Renal cortical epithelial cell (primary cell): ENCODE measurements around the gene MGP. TPM values are rescaled to one million over a fixed set of nuclear protein-coding genes. Genes with fewer than 3 reads are reported as not detected.
A peak's percentile ranks its signal among the peaks of the same experiment; 100 is the strongest.

Experiments used
- DNase-seq: peaks from one replicate; pipeline ENCODE4 v3.0.0-alpha.2; 2011; ENCODE audit warnings: low read depth
- total RNA-seq: library from RNA; depleted of rRNA; stranded (reverse); fragments of >200 nt; gene quantifications from 2 replicates; pipeline ENCODE4 v1.2.3, GENCODE V29; 2014

Gene MGP
- 0.35 and 0.80 TPM in 2 replicates for total RNA-seq

- no peak for DNase-seq
These were observed at the start of gene MGP for GRCh38 chr12:14885718-14886221. MGP (minus strand) TSS chr12:14885854; CDS start chr12:14885791, 63 bp downstream.

- peak; percentile 94 for DNase-seq
These were observed 49.4 kb upstream of the MGP start for GRCh38 chr12:14935031-14935430.

GRCh38 chr12:14934511-14934910, 48.9 kb upstream of the MGP start:
- DNase-seq, result peak; percentile 56

- DNase-seq, result no peak
These were observed 46.3 kb upstream of the MGP start for GRCh38 chr12:14931791-14932560.

GRCh38 chr12:14931359-14931758, 45.7 kb upstream of the MGP start:
- DNase-seq, result no peak

- no peak for DNase-seq
These were observed 44.6 kb upstream of the MGP start for GRCh38 chr12:14930299-14930698.

GRCh38 chr12:14928931-14929330, 43.3 kb upstream of the MGP start:
- DNase-seq, result no peak

- no peak for DNase-seq
These were observed 41.6 kb upstream of the MGP start for GRCh38 chr12:14927267-14927666.

- DNase-seq, result no peak
These were observed 38.9 kb upstream of the MGP start for GRCh38 chr12:14924541-14924940.

GRCh38 chr12:14923944-14924343, 38.3 kb upstream of the MGP start:
- DNase-seq, result no peak

- DNase-seq, result no peak
These were observed 35.6 kb upstream of the MGP start for GRCh38 chr12:14921218-14921617.

GRCh38 chr12:14920475-14921126, 34.9 kb upstream of the MGP start:
- DNase-seq, result no peak

GRCh38 chr12:14919455-14919854, 33.8 kb upstream of the MGP start:
- no peak for DNase-seq

GRCh38 chr12:14915736-14916135, 30.1 kb upstream of the MGP start:
- DNase-seq, result no peak

GRCh38 chr12:14913381-14913781, 27.7 kb upstream of the MGP start:
- peak; percentile 28 for DNase-seq

- DNase-seq, result no peak
These were observed 25.5 kb upstream of the MGP start for GRCh38 chr12:14911131-14911530.

- DNase-seq, result peak; percentile 78
These were observed 24.6 kb upstream of the MGP start for GRCh38 chr12:14910090-14910915.

GRCh38 chr12:14907953-14908352, 22.3 kb upstream of the MGP start:
- peak; percentile 40 for DNase-seq

- no peak for DNase-seq
These were observed 20.5 kb upstream of the MGP start for GRCh38 chr12:14906114-14906513.

- DNase-seq, result no peak
These were observed 19.8 kb upstream of the MGP start for GRCh38 chr12:14905269-14906004.

GRCh38 chr12:14904854-14905253, 19.2 kb upstream of the MGP start:
- DNase-seq, result peak; percentile 21
